ENCODE data around the gene RCBTB2.

- TF ChIP-seq CTCF (conservative IDR thresholded peaks at IDR 0.05; ENCODE audit: low read length) = no peak
- TF ChIP-seq EZH2phosphoT487 (IDR thresholded peaks at IDR 0.05; ENCODE audit: borderline replicate concordance) = no peak
Observed at GRCh38 chr13:48570216-48570828, 37.4 kb upstream of the RCBTB2 start.

All from Loucy (cell line).